ENCODE results near the gene HTRA3.

Gene HTRA3

DNA sequence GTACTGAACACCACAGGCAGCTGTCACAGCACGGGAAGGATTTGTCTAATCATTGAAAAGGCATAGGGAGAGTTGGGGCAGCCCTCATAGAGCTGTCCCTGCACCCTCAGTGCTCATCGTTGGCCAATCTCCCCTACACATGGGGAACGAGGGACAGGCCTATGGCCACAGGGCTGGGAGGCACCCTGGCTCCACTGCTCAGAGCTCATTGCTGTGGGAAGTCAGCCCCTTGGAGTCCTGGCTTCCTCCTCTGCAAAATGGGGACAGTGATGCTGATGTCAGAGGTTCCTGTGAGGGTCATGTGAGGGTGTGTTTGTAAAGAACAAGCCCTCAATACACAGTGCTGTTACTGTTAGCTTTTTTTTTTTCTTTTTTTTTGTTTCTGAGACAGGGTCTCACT lies 19.3 kb upstream of the HTRA3 start:
- TF ChIP-seq, protein P1, sequence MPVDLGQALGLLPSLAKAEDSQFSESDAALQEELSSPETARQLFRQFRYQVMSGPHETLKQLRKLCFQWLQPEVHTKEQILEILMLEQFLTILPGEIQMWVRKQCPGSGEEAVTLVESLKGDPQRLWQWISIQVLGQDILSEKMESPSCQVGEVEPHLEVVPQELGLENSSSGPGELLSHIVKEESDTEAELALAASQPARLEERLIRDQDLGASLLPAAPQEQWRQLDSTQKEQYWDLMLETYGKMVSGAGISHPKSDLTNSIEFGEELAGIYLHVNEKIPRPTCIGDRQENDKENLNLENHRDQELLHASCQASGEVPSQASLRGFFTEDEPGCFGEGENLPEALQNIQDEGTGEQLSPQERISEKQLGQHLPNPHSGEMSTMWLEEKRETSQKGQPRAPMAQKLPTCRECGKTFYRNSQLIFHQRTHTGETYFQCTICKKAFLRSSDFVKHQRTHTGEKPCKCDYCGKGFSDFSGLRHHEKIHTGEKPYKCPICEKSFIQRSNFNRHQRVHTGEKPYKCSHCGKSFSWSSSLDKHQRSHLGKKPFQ (tag by site-specific recombination; IDR thresholded peaks at IDR 0.05) = no peak
- no peak for TF ChIP-seq ZNF561 (tag by site-specific recombination; IDR thresholded peaks at IDR 0.05; ENCODE audit: borderline replicate concordance)
- CTCF ChIA-PET = interaction anchor here (0.6 to 0.9 kb wide), 5 partner anchors 8 to 225 kb away, joined by 3 to 4 read pairs (median 4); no protein-coding TSS in a partner anchor
- POLR2A ChIA-PET = no interaction called here

GRCh38 chr4:8250637-8251036 lies 18.9 kb upstream of the HTRA3 start:
- H3K27ac ChIP-seq (ENCODE audit: extremely low read depth, low read depth, low read length) = no peak overlapping the region
- no peaks in the 10 kb centered on the region for H3K36me3 ChIP-seq (ENCODE audit: control insufficient read depth in 2 of 2, insufficient read depth in 1 of 2, low read length in 2 of 2)
- H3K4me3 ChIP-seq (ENCODE audit: low read depth, low read length) = no peak overlapping the region
- TF ChIP-seq ZBTB21 (tag by site-specific recombination; IDR thresholded peaks at IDR 0.05) (no peak), EGR2 (tag by site-specific recombination; IDR thresholded peaks at IDR 0.05; ENCODE audit: low read depth) (peak; percentile 60; the same call in 1 of the 2 replicates), ZFP3 (tag by site-specific recombination; IDR thresholded peaks at IDR 0.05; ENCODE audit: low read depth) (peak; percentile 71)
- ChIA-PET CTCF (interaction anchor here (0.6 to 0.9 kb wide), 4 partner anchors 8 to 226 kb away, joined by 3 to 4 read pairs (median 4); no protein-coding TSS in a partner anchor), POLR2A (no interaction called here)
- no peaks in the 10 kb centered on the region for H3K9me3 ChIP-seq (ENCODE audit: control insufficient read depth, insufficient read depth, low read depth, low read length)
- no peaks in the 10 kb centered on the region for H3K4me1 ChIP-seq (ENCODE audit: control insufficient read depth, insufficient read depth, low read length)

More for the DNA sequence above, 19.3 kb upstream of the HTRA3 start:
- no peaks in the 10 kb centered on the region for H3K36me3 ChIP-seq (ENCODE audit: control insufficient read depth in 2 of 2, insufficient read depth in 1 of 2, low read length in 2 of 2)
- H3K4me3 ChIP-seq (ENCODE audit: low read depth, low read length) = no peak overlapping the region
- H3K4me1 ChIP-seq (ENCODE audit: control insufficient read depth, insufficient read depth, low read length) = no peaks in the 10 kb centered on the region
- H3K9me3 ChIP-seq (ENCODE audit: control insufficient read depth, insufficient read depth, low read depth, low read length) = no peaks in the 10 kb centered on the region
- H3K27ac ChIP-seq (ENCODE audit: extremely low read depth, low read depth, low read length) = no peak overlapping the region

DNA sequence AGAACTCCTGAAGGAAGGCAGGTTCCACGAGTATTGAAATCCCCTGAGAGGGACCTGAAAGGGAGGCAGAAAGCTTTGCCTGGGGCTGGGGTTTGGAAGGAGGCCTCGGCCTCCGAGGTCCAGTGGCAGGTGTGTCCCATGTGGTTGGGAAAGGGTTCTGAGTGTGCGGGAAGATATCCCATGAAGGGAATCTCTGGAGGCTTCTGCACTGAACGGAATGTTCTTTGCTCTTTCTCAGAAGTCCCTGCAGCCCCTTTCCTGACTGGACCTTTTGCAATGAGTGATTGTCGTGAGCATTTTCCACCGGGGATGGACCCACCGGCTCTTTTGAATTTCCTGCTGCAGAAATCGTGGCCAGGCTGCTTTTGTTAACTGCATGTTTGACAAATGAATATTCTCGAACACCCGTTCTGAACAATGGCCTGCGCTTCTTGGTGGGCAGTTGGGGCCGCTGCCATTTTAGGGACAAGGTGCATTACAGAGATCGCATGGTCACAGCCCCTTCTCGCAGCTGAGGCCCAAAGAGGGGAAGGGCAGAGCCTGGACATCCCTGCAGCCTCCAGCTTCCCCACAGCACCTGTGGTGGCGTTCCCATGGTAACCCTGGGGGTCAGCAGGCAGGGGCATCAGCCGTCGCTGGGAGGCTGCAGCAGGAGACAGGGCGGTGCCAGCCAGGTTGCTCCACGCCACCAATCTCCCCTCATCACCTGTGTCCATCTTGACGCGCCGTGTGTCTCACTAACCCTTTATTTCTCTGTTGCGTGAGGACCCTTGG lies 18.3 kb upstream of the HTRA3 start:
- POLR2A ChIA-PET = no interaction called here
- Histone ChIP-seq H3K27ac (ENCODE audit: extremely low read depth, low read depth, low read length) (no peak overlapping the region), H3K4me1 (ENCODE audit: control insufficient read depth, insufficient read depth, low read length) (no peaks in the 10 kb centered on the region), H3K9me3 (ENCODE audit: control insufficient read depth, insufficient read depth, low read depth, low read length) (no peaks in the 10 kb centered on the region), H3K4me3 (ENCODE audit: low read depth, low read length) (no peak overlapping the region), H3K36me3 (ENCODE audit: control insufficient read depth in 2 of 2, insufficient read depth in 1 of 2, low read length in 2 of 2) (no peaks in the 10 kb centered on the region)
- no peak for TF ChIP-seq SETDB1 (IDR thresholded peaks at IDR 0.05; ENCODE audit: insufficient read length, low read length)
- TF ChIP-seq, protein P2, sequence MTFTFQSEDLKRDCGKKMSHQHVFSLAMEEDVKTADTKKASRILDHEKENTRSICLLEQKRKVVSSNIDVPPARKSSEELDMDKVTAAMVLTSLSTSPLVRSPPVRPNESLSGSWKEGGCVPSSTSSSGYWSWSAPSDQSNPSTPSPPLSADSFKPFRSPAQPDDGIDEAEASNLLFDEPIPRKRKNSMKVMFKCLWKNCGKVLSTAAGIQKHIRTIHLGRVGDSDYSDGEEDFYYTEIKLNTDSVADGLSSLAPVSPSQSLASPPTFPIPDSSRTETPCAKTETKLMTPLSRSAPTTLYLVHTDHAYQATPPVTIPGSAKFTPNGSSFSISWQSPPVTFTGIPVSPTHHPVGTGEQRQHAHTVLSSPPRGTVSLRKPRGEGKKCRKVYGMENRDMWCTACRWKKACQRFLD (tag by site-specific recombination; IDR thresholded peaks at IDR 0.05) = no peak
- TF ChIP-seq ZNF174 (tag by site-specific recombination; IDR thresholded peaks at IDR 0.05) = no peak
- no peak for TF ChIP-seq ZNF639 (tag by site-specific recombination; IDR thresholded peaks at IDR 0.05)
- no peak for TF ChIP-seq ZNF132 (tag by site-specific recombination; IDR thresholded peaks at IDR 0.05; ENCODE audit: borderline replicate concordance)
- no peak for TF ChIP-seq MYNN (tag by site-specific recombination; IDR thresholded peaks at IDR 0.05; ENCODE audit: borderline replicate concordance)
- no peak for TF ChIP-seq ZNF843 (tag by site-specific recombination; IDR thresholded peaks at IDR 0.05)
- TF ChIP-seq, protein P3, sequence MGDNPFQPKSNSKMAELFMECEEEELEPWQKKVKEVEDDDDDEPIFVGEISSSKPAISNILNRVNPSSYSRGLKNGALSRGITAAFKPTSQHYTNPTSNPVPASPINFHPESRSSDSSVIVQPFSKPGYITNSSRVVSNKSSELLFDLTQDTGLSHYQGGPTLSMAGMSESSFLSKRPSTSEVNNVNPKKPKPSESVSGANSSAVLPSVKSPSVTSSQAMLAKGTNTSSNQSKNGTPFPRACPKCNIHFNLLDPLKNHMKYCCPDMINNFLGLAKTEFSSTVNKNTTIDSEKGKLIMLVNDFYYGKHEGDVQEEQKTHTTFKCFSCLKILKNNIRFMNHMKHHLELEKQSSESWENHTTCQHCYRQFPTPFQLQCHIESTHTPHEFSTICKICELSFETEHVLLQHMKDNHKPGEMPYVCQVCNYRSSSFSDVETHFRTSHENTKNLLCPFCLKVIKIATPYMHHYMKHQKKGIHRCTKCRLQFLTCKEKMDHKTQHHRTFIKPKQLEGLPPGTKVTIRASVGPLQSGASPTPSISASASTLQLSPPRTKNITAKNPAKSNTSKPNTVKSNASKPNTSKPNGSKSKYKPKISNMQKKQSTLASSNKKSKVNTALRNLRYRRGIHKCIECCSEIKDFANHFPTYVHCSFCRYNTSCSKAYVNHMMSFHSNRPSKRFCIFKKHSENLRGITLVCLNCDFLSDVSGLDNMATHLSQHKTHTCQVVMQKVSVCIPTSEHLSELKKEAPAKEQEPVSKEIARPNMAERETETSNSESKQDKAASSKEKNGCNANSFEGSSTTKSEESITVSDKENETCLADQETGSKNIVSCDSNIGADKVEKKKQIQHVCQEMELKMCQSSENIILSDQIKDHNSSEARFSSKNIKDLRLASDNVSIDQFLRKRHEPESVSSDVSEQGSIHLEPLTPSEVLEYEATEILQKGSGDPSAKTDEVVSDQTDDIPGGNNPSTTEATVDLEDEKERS (tag by site-specific recombination; IDR thresholded peaks at IDR 0.05) = no peak
- no peak for TF ChIP-seq ZNF677 (tag by site-specific recombination; IDR thresholded peaks at IDR 0.05)
- TF ChIP-seq HOXD13 (CRISPR knock-in tag; IDR thresholded peaks at IDR 0.05; ENCODE audit: borderline replicate concordance) = no peak
- CTCF ChIA-PET = interaction anchor here (0.7 to 2.3 kb wide), 3 partner anchors 8 to 177 kb away, joined by 3 to 8 read pairs (median 4); no protein-coding TSS in a partner anchor

Data from HEK293 (cell line).